ENCODE measurements around the gene GLI3. TPM values are rescaled to one million over a fixed set of nuclear protein-coding genes. Genes with fewer than 3 reads are reported as not detected.

The GLI3 gene
- total and polyA plus RNA-seq, 11 donors = 0.50 to 14.4 (median 5.7) TPM

DNA sequence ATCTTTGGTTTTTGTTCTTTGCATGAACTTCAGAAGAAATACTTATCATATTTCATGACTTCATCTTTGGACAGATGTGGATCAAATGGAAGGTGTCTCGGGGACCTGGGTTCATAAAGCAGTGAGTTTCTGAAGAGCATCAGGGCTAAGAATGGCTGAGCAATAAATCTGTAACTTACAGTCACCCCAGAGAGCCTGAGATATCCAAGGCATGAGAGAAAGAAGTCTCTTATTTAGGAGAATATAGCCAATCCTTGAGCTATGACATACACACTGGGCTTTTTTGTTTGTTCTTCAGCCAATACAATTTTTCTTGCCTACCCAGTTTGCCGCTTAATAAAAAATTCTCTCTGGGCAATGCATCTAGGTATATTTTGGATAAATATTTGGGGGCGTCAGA, 281.6 kb downstream of the GLI3 start:
- peaks cover 0 to 17% (median 0%) of the 10 kb centered on the region in 9 donors for H3K27me3 ChIP-seq
- no peak for DNase-seq
- 32 to 43% (median 37%) methylated on average over 3 of the region's 3 CpGs for WGBS, 4 donors

DNA sequence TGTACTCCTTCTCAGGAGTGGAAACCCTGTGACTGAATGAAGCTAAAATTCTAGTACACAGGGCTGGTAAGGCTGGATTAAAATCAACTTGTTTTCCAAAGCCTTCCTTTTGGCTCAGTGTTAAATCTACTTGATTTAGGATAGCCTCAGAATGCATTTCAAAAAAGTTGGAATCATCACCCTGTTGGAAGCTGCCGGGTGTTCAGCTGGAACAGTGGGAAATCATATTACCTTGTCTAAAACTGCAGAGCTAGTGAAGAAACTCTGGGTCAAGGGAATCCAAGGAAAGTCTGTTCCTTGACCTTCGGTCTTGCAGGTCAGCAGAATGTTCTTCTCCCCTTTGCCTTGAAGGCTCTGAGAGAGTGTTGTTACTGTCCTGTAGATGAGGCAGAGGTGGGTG, 282.0 kb downstream of the GLI3 start:
- Histone ChIP-seq H3K4me3 (no peak overlapping the region), H3K36me3 (no peaks in the 10 kb centered on the region), H3K27ac (peak overlapping the region in 1 of 12 donors; percentile 61), H3K9me3 (no peaks in the 10 kb centered on the region), H3K4me1 (peaks cover 7 to 27% (median 21%) of the 10 kb centered on the region in 12 donors), H3K27me3 (peaks cover 0 to 14% (median 0%) of the 10 kb centered on the region in 9 donors)
- ATAC-seq (no peak), DNase-seq (no peak)
- WGBS, 4 donors = 66 to 83% (median 73%) methylated on average over 2 of the region's 2 CpGs
- intact Hi-C loops (cut with DNase I) = no loop called here
- no peak for TF ChIP-seq POLR2A (IDR thresholded peaks at IDR 0.05)
- TF ChIP-seq, protein P1, sequence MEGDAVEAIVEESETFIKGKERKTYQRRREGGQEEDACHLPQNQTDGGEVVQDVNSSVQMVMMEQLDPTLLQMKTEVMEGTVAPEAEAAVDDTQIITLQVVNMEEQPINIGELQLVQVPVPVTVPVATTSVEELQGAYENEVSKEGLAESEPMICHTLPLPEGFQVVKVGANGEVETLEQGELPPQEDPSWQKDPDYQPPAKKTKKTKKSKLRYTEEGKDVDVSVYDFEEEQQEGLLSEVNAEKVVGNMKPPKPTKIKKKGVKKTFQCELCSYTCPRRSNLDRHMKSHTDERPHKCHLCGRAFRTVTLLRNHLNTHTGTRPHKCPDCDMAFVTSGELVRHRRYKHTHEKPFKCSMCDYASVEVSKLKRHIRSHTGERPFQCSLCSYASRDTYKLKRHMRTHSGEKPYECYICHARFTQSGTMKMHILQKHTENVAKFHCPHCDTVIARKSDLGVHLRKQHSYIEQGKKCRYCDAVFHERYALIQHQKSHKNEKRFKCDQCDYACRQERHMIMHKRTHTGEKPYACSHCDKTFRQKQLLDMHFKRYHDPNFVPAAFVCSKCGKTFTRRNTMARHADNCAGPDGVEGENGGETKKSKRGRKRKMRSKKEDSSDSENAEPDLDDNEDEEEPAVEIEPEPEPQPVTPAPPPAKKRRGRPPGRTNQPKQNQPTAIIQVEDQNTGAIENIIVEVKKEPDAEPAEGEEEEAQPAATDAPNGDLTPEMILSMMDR (IDR thresholded peaks at IDR 0.05) = no peak

More for the DNA sequence above, 281.6 kb downstream of the GLI3 start:
- H3K4me3 ChIP-seq = no peak overlapping the region
- peak in 2 of 4 donors; percentile 5 to 11 for ATAC-seq
- H3K27ac ChIP-seq = peak overlapping the region in 1 of 12 donors; percentile 61
- no peaks in the 10 kb centered on the region for H3K36me3 ChIP-seq
- H3K4me1 ChIP-seq = peaks cover 7 to 27% (median 21%) of the 10 kb centered on the region in 12 donors
- TF ChIP-seq, protein P1 (IDR thresholded peaks at IDR 0.05) = no peak
- TF ChIP-seq POLR2A (IDR thresholded peaks at IDR 0.05) = no peak
- intact Hi-C loops (cut with DNase I) = no loop called here
- H3K9me3 ChIP-seq = no peaks in the 10 kb centered on the region

DNA sequence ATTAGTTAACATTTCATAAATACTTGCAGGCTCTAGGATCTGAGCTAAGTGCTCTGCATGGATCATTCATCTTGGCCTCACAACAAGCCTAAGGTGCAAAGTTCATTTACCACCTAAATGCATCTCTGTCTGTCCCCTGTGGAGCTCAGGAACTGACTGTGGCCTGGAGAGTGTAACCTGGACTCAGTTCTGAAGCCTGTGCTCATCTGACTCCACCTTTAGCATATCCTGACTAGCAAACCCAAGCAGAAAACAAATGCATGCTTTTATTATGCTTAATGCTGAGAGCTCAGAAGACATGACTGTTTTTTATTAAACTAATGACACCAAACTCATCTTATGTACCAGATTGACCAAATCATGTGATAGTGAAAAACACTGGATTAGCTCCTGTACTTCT, 288.5 kb downstream of the GLI3 start:
- no peak for DNase-seq
- Histone ChIP-seq H3K9me3 (no peaks in the 10 kb centered on the region), H3K4me3 (no peak overlapping the region), H3K4me1 (peaks cover 0 to 2% (median 0%) of the 10 kb centered on the region in 12 donors), H3K27me3 (no peaks in the 10 kb centered on the region), H3K27ac (no peak overlapping the region), H3K36me3 (no peaks in the 10 kb centered on the region)
- intact Hi-C loops (cut with DNase I) = loop anchor here in 5 of 10 donors (5.0 to 10.0 kb wide), 4 partner anchors 356 to 894 kb away; no protein-coding TSS in a partner anchor
- no peak for ATAC-seq
- TF ChIP-seq POLR2A (IDR thresholded peaks at IDR 0.05) = no peak
- TF ChIP-seq, protein P1 (IDR thresholded peaks at IDR 0.05) = no peak

DNA sequence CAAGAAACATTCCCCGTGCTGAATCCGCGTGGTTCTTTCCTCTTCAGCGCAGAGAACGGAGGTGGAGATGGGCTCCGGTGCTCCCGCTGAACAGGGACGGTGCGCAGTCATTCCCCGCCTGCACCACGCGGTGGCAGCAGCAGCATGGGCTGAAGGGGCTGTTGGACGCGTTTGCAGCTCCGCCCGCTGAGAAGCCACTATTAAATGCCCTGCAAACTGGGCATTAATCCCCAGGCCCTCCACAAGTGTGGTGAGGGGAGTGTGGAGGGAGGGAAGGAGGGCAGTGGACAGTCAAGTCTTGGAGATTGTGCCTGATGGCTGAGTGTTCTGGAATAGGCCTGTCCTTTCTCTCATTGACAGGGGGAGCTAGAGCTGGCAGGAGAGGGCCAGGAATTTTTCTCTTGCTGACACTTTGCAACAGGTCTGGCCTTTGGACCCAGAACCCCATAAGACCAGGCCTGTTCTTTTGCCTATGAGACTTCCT, 293.9 kb downstream of the GLI3 start:
- ATAC-seq (peak; percentile 70 to 92 (median 90)), DNase-seq (peak; percentile 73 to 88 (median 78))
- 0 to 1% (median 1%) methylated on average over 12 to 16 of the region's 16 CpGs for WGBS, 4 donors
- intact Hi-C loops (cut with DNase I) = loop anchor here (1.0 to 10.0 kb wide), 14 partner anchors 34 to 934 kb away; no protein-coding TSS in a partner anchor
- Histone ChIP-seq H3K4me1 (peaks cover 0 to 13% (median 5%) of the 10 kb centered on the region in 12 donors), H3K36me3 (no peaks in the 10 kb centered on the region), H3K9me3 (no peaks in the 10 kb centered on the region), H3K27me3 (peaks cover 0 to 18% (median 9%) of the 10 kb centered on the region in 9 donors), H3K4me3 (peak overlapping the region in 9 of 12 donors; percentile 8 to 34 (median 26)), H3K27ac (peak overlapping the region in 1 of 12 donors; percentile 34)
- TF ChIP-seq, protein P1 (IDR thresholded peaks at IDR 0.05) = peak; percentile 92 to 98 (median 96)
- no peak for TF ChIP-seq POLR2A (IDR thresholded peaks at IDR 0.05)

Measured in heart left ventricle (tissue), 16 donors.